GM21528 (cell line): Measurements from ENCODE around the gene OPCML.

Experiments
- ATAC-seq: cut with Tn5 transposase; IDR thresholded peaks from one replicate; pipeline ENCODE4 v1.9.1; 2021; ENCODE audit warnings: mild to moderate bottlenecking, moderate library complexity; ENCODE audit not compliant: unreplicated experiment, low FRiP score

OPCML gene

DNA sequence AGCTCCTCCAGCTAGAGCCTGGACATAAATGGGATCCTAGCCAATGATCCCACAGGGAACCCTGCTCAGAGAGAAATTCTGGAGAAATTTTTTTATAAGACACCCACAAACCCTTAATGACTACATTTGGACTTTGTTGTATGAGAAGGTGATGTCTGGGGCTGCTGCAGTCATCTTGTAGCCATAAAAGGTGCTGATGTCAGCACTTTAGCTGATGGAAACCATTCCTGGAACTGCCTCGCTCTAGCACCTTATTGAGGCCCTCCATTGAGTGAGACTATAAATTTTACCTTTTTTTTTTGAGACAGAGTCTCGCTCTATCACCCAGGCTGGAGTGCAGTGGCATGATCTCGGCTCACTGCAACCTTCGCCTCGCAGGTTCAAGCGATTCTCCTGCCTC is 610.7 kb downstream of the OPCML start:
- ATAC-seq, result no peak

DNA sequence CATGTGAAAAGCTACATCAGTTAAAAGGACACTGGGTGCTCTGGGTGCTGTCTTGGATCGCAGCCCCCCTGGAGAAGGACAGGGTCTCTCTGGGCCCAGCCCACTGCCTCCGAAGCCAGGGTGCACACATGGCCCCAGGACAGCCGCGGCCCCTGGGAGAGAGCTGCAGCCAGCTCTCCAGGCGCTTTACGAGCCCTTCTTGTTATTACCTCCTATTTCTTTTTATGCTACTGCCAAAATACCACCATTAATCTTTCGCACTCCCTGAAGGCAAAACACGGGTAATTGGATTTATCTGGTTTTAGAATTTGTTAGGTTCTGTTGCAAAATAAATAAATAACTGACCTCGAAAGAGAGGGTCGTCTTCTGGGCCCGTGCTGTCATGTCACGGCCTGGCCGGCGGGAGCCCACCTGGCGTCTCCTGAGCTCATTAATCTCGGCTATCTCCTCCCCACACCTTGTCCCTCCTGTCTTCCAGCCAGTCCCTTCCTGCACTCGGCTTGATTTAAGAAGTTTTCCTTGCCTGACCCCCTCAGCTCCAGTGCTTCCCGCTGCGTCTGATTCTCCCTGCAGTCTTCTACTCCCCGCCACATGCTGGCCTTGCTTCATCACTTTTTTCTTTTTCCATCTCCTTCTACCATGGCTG is 611.7 kb downstream of the OPCML start:
- no peak for ATAC-seq

DNA sequence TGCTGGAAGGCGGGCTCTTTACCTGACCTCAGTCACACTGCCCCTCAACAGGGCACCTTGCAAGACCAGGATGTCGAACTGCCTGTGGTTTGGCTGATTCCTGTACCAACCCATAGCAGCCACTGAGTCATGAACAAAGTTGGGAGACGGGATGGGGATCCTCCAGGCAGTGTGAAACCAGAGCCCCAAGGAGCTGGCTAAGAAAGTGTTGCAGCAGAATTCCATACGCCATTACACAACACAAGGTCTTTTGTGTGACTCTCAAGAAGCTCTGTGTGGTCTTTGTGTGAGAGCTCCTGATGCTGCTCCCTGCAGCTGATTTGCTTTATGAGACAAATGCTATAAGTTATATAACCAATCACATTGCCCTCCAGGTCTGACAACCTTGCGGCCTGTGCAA is 617.7 kb downstream of the OPCML start:
- no peak for ATAC-seq

DNA sequence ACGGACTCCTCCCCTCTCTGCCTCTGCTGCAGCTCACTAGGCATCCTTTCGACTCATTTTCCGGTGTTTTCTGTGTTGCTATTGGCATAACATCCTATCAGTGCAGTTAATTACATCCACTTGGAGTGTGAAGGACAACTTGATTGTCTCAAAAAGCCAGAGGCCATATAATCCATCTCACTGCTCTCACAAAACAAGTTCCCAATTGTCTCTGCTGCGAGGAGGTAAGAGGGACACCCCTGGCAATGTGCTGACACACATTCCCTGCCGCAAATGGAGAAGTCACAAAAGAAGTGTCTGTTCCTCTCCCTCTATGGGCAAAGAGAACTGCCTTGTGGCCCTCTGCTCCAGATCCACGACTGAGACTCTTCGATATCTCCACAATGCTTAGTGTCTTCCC is 618.4 kb downstream of the OPCML start:
- no peak for ATAC-seq

DNA sequence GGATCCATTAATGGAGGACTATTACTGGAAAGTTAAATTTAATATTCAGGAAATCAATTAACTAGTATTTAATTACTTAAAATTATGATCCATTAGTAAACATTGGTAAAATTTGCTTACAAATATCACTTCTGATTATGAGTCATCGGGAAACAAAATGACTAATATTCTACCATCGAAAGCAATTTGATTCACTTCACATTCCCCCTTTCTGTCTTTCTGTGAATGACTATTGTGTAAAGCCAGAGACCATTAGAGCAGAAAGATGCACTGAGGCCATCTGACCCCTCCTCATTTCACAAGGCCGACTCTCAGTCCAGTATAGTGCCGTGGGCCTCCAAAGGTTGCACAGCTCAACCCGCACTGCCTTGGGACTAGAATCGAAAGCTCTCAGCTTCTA is 619.0 kb downstream of the OPCML start:
- no peak for ATAC-seq

DNA sequence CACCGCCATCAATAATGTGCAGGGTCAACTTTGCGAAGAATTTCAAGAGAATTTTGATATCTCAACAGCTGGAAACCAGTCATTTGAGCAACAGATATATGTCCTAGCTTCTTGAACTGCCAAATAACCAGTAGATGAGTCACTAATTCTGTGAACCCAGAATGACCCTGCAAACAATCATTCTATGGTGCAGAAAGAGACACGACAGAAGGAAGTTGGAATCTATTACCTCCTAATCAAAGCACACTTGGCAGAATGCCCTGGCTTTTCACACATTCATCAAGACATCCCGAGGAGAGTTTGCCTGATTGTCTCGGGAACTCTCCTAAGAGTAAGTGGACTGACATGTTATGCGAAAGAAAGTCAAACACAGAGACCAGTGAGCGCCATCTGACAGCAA is 621.1 kb downstream of the OPCML start:
- ATAC-seq, result no peak

DNA sequence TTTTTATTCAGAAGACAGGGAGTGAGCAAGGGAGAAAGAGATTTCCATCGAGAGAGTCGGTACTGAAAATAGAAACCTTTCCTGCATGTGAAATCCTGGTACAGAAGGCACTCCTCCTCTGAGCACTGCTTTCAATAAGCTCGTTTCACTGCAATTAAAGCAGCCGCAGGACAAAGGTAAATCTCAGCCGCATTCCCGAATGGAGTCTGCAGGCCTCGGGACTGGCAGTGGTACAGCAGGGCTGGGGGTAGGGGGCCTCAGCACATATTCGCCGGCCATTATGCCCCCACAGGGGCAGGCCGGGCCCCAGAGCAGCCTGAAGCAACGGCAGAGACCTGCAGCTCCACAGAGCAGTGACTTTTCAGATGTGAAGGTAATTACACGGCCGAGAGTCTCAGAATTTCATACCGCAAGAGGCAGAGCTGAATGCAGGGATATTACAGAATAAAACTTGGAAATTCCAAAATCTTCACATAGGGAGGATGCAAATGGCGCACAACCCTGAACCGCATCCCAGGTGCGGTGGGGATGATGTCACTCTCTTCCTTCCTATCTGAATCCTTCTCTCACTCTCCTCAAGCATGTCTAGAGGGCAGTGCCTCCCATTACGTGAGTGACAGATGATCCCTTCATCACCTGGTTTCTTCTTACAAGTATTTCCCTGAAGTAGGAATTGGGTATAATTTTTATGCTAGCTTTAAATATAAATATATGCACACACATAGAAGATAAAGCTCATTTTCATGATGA is 622.1 kb downstream of the OPCML start:
- no peak for ATAC-seq

DNA sequence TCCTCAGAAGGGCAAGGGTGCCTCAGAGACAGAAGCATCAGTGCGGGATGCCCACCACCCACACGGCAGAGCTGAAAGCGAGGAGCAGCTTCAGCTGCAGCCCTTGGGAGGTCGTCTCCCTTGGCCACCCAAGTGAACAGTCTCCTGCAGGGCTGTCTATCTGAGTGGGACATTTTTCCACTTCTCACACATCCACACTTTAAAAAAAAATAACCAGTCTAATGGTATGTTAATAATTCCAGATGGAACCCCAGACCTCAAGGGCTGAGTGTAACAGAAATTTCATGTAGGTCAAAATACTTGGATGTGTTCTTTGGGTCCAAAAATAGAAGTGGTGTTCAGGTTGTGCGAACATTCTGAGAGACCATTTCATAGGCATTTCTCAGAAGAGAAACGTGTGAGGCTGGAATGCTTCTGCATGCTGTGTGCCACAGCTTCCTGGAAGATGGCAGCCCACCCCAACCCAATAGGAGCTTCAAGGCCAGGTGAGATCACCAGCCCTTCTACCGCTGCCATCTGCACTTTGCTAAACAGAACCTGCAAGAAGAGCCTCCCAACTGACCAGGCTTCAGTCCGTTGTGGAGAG is 623.2 kb downstream of the OPCML start:
- ATAC-seq, result no peak

DNA sequence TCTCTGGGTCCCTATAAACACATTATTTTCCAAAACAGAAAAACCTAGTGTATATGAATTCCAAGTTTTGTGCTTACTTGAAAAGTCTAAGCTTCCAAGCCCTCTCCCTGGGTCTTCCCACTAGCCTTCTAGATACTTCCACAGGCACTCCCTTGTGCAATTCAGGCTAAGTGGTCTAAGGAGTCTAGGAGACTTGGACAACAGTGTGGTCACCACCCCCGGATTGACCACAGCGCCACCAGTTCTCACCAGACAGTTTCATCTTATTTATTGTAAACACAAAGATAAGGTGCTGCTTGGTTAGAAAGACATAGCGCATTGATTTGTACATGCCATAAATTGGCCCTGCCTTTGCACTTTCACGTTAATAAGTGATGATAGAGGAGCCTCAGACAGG is 623.9 kb downstream of the OPCML start:
- no peak for ATAC-seq

DNA sequence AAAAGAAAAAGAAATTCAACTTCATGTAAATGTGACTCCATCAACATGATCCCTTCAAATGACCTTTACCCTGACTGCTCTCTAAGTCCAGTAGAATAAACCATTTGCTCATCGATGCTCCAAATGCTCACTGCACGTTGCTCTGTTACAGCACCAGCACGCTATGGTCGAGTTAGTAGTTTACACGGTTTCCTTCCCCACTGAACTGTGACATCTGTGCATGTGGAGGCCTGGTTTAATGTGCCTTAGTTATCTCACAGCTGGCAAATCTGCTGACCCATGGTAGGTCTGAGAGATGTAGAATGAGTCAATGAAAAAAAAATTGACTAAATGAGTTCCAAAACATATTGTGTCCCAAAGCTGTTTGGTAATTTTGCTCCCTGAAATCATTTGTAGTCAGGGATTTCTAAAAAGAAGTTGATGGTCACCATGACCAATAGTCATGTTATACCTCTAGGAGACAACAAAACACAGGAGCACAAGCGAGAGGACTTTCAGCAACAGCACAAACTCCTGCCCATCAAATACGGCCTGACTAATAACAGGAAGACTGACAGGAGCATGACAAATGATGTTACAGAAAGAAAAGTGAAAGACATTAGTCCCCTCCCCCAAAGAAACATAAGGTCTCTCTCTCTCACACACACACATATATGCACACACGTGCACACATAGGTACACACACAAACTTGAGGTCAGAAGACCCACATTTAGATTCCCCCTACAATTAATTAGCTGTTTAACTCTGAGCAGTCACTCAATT is 624.5 kb downstream of the OPCML start:
- ATAC-seq, result no peak

DNA sequence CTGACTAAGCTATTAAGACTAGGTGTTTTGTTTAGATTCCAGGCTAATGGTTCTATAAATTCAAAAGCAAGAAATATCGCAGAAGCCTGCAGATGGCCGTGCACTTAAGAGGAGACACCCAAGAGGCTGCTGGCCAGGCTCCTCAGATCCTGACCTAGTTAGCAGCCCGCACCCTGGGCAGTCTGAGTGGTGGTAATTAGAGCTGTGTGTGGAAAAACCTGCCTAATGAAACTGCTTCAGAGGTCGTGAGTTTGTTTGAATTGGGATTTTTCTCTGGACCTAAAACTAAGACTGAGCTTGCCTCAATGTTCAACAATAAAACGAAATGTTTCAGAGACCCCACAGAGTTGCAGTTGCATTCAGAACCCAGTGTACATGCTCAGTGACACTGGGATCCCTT is 627.7 kb downstream of the OPCML start:
- no peak for ATAC-seq

DNA sequence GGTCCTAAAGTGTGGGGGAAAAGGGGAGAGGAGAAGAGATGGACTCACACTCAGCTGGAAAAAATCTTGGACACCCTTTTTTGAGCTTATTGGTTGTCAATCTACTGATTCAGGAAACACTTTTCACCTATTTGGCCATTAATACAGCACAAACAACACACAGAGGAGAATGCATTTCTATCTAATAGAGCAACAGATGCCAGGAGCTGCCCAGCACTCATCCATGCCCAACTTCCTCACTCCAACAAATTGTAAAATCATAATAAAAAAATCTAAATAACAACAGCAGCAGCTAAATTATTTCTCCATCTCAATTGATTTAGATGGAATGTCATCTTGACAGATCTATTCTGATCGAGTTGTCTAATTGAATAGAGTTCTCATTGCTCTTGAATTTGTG is 628.2 kb downstream of the OPCML start:
- ATAC-seq, result no peak

DNA sequence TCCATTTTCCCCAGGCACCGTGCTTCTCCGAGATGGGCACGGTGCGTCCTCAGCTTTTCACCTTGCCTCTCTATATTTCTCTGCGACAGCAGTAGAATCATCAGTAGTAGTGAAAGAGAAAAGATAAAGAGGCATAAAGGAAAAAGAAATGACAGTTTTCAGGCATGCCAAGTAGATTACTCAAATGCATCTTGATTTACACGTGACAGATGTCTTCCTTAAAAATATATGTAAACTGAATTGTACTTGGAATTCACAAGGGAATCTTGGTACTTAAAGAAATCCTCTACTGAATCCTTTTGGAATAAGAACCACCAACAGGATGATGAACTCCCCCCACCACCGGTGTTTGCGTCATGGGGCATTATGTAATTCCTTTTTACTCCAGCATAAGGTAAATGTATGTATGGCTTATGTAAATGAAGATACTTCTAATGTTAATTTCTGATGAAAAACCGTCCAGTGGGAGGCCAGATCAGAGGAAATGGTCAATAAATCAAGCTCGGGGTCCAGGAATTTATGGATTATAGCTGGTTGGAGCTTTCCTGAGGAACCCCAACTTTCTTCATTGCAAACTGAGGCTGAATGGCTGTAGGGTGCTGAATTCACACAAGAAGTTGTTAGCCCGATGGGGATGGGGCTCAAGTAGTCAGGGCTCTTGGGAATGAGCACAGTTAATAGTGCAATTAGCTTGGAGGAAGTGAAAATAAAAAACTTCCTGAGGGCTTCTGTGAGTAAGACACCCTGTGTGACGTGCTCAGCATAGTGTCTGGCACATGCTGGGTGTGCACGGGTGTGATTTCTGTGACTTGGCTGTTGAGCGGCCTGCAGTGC is 630.4 kb downstream of the OPCML start:
- ATAC-seq, result no peak

DNA sequence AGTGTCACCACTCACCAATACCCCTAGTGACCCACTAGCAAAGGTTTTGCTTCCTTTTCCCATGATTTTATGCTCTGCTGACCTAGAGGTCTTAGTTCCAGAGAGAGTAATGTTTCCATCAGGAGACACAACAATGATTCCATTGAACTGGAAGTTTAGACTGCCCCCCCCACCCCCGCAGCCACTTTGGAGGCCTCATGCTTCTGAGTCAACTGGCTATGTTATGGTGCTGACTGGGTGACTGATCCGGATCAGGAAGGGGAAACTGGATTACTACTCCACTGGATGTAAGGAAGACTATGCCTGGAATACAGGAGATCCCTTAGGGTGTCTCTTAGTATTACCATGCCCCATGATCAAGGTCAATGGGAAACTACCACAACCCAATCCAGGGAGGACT is 633.6 kb downstream of the OPCML start:
- ATAC-seq, result no peak

DNA sequence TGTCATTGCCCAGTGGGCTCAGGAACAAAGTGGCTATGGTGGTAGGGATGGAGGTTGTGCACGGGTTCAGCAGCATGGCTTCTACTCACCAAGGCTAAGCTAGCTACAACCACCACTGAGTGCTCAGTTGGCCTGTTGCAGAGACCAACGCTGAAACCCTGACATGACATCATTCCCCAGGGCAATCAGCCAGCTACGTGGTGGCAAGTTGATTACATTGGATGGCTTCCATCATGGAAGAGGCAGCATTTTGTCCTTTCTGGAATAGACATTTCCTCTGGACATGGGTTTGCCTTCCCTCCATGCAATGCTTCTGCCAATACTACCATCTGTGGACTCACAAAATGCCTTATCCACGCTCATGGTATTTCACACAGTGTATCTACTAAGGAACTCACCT is 634.3 kb downstream of the OPCML start:
- no peak for ATAC-seq

DNA sequence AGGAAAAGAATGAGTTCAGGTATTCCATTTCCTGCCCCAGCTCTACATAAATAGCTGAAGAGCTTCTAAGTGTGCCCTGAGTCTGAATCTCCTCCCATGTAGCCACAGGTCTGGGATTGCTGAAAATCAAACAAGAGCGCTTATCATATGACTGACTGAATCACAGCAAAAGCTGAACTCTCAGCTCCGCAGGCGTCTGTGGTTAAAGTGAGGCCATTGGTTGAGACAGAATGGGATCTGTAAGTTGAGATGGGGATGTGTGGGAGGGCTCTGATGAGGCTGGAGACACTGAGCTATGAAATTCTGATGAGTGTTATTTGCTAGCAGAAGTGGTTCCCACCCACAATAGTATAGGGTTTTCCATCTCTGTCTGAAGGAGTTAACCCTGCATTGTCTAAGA is 637.0 kb downstream of the OPCML start:
- no peak for ATAC-seq

DNA sequence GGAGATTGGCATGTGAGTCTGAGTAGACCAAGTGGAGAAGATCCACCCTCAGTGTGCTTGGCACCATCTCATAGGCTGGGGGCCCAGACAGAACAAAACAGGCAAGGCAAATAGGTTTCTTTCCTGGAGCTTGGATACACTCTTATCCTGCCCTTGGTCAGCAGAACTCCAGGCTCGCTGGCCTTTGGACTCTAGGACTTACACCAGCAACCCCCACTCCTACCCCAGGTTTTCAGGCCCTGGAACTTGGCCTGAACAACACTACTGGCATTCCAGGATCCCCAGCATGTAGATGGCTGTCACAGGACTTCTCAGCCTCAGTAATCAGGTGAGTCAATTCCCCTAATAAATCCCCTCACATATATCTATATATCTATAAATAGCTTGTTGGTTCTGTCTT is 637.7 kb downstream of the OPCML start:
- ATAC-seq, result no peak

DNA sequence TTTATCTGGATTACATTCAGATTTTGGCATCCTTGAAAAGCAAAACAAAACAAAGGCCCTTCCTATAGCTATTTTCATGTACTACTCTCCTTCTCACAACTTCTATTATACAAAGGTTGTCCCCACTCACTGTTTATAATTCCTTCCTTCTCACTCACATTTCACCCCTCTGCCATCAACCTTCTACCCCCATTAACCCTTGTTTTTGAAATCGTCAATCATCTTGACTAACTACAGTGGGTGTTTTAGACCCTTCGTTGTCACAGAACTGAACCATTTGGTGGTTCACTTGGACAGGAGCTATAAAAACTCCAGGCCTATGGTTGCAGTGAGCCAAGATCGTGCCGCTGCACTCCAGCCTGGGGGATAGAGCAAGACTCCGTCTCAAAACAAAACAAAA is 639.4 kb downstream of the OPCML start:
- no peak for ATAC-seq

DNA sequence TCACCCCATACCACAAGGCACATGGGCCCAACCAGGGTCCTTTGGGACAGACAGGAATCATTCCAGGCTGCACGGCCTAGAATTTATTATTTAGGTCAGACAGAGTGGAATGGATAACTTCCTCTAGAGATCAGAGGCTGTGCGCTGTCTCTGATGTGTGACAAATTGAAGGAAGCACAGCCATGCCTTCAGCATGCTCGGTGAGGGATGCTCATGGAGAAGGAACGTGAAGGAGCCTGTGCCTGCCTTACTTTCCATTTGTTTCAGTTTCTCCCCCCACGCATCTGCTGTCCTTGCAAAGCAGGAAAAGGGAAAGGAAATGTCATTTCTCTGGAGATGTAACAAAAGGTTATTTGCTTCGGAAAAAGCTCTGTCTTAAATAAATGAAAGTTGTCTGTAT is 644.1 kb downstream of the OPCML start:
- no peak for ATAC-seq

DNA sequence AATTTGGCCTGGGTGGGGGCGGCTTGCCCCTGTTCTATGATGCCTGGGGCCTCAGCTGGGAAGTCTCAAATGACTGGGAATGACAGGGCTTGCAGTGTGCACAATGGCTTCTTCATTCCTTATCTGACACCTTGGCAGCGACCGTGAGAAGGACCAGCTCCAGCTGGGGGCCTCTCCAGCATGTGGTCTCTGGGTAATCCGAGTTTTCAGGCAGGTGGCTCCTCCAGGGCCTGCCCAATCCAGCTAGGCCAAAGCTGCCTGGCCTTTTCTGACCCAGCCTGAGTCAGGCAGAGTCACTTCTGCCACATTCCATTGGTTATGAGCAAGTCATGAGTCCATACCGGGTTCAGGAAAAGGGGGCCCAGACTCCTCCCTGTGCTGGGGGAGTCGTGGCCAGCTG is 646.0 kb downstream of the OPCML start:
- ATAC-seq, result no peak

DNA sequence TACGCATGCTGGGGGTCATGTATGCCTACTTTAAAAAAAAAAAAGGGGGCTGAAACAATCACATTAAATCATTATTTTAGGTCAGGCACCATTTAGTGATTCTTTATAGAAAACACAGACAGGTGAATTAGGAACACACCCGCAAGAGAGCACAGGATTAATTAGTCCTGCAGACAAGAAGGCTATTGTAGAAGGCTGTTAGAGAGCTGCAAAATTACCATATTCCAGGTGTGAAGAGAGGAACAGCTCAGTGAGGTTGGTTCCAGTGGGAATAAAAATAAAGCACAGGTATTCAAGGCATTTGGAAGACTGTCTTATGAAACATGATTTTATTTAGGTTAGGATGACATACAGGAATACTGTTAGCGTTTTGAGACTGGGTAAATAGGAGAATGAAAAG is 649.1 kb downstream of the OPCML start:
- no peak for ATAC-seq
